Caki2 (cell line): ENCODE results near the gene POTEE. TPM values are rescaled to one million over a fixed set of nuclear protein-coding genes. Genes with fewer than 3 reads are reported as not detected.
"Not testable (repeated sequence)": the region's sequence is repeated elsewhere in the genome, so short reads cannot be mapped to it uniquely, and the experiment has no call there.

Source experiments
- DNase-seq: peaks from one replicate; pipeline ENCODE4 v3.0.0-alpha.2; 2015; ENCODE audit warnings: low read depth
- in situ Hi-C: cut with HindIII; loops from 2 replicates; pipeline ENCODE4 v1.10.0; 2016; ENCODE audit warnings: low sequenced_read_pairs, low pct_unique_long_range_greater_than_20kb, mixed read lengths
- total RNA-seq: library from RNA; depleted of rRNA; stranded (reverse); fragments of >200 nt; shearing (Covaris generic); gene quantifications from 2 replicates; pipeline ENCODE4 v1.2.3, GENCODE V29; 2014; ENCODE audit warnings: low replicate concordance; rRNA removed

Gene POTEE
- total RNA-seq = 0.10 and 0.67 TPM in 2 replicates

- in situ Hi-C loops = not testable (repeated sequence)
Measured at GRCh38 chr2:131209030-131209772, at the start of gene POTEE. TSS of gene POTEE (plus strand) at chr2:131209536. CDS start at chr2:131218403, 8,867 bp downstream.

GRCh38 chr2:131165562-131165961, 43.8 kb upstream of the POTEE start:
- in situ Hi-C loops, DNase-seq: not testable (repeated sequence)

More at GRCh38 chr2:131209030-131209772, at the start of gene POTEE:
- DNase-seq = not testable (repeated sequence)

GRCh38 chr2:131168538-131168937, 40.8 kb upstream of the POTEE start:
- in situ Hi-C loops = no loop called here
- no peak for DNase-seq

GRCh38 chr2:131178050-131178449, 31.3 kb upstream of the POTEE start:
- DNase-seq, in situ Hi-C loops: not testable (repeated sequence)

GRCh38 chr2:131178721-131179418, 30.5 kb upstream of the POTEE start:
- in situ Hi-C loops, DNase-seq: not testable (repeated sequence)

GRCh38 chr2:131181451-131181850, 27.9 kb upstream of the POTEE start:
- in situ Hi-C loops, DNase-seq: not testable (repeated sequence)

- DNase-seq, in situ Hi-C loops: not testable (repeated sequence)
Measured at GRCh38 chr2:131193421-131193820, 15.9 kb upstream of the POTEE start.

GRCh38 chr2:131196186-131196585, 13.2 kb upstream of the POTEE start:
- in situ Hi-C loops, DNase-seq: not testable (repeated sequence)

- no peak for DNase-seq
- in situ Hi-C loops = no loop called here
Measured at GRCh38 chr2:131201098-131201497, 8.2 kb upstream of the POTEE start.

- DNase-seq, in situ Hi-C loops: not testable (repeated sequence)
Measured at GRCh38 chr2:131207839-131208238, 1.5 kb upstream of the POTEE start.

- in situ Hi-C loops, DNase-seq: not testable (repeated sequence)
Measured at GRCh38 chr2:131209773-131210104, 403 bp downstream of the POTEE start.

- in situ Hi-C loops, DNase-seq: not testable (repeated sequence)
Measured at GRCh38 chr2:131210434-131211211, 1.3 kb downstream of the POTEE start.

GRCh38 chr2:131217238-131217986, 8.1 kb downstream of the POTEE start:
- DNase-seq, in situ Hi-C loops: not testable (repeated sequence)

- in situ Hi-C loops, DNase-seq: not testable (repeated sequence)
Measured at GRCh38 chr2:131235543-131236449, 26.5 kb downstream of the POTEE start.
